Embryonic facial prominence (tissue), 1 donor: ENCODE data around the gene PGP.

Experiments
- DNase-seq: peaks from one replicate; pipeline ENCODE4 v3.0.0-alpha.2; 2016; ENCODE audit errors: extremely low spot score

The PGP gene

GRCh38 chr16:2200313-2200712, 14.3 kb downstream of the PGP start:
- no peak for DNase-seq

GRCh38 chr16:2199621-2200139, 15.0 kb downstream of the PGP start:
- DNase-seq = no peak

- no peak for DNase-seq
These were observed 15.5 kb downstream of the PGP start for GRCh38 chr16:2199095-2199494.

- no peak for DNase-seq
These were observed 16.4 kb downstream of the PGP start for GRCh38 chr16:2198283-2198682.

- DNase-seq = no peak
These were observed 16.9 kb downstream of the PGP start for GRCh38 chr16:2197765-2198164.

GRCh38 chr16:2196981-2197511, 17.6 kb downstream of the PGP start:
- DNase-seq = no peak

- no peak for DNase-seq
These were observed 18.3 kb downstream of the PGP start, which contains the start of gene CASKIN1 for GRCh38 chr16:2196162-2196980. CASKIN1 (minus strand) TSS chr16:2196605; CDS start chr16:2196432, 173 bp downstream.

GRCh38 chr16:2195322-2196161, 19.1 kb downstream of the PGP start:
- DNase-seq = no peak

- DNase-seq = no peak
These were observed 19.8 kb downstream of the PGP start for GRCh38 chr16:2194852-2195321.

- no peak for DNase-seq
These were observed 20.3 kb downstream of the PGP start for GRCh38 chr16:2194166-2194834.

GRCh38 chr16:2191446-2191706, 23.3 kb downstream of the PGP start:
- DNase-seq = no peak

- DNase-seq = no peak
These were observed 23.8 kb downstream of the PGP start for GRCh38 chr16:2190659-2191445.

- no peak for DNase-seq
These were observed 24.5 kb downstream of the PGP start for GRCh38 chr16:2190002-2190658.

GRCh38 chr16:2189252-2189893, 25.3 kb downstream of the PGP start:
- no peak for DNase-seq

- DNase-seq = no peak
These were observed 26.2 kb downstream of the PGP start for GRCh38 chr16:2188395-2188794.

GRCh38 chr16:2187212-2187611, 27.4 kb downstream of the PGP start:
- no peak for DNase-seq

- DNase-seq = no peak
These were observed 28.1 kb downstream of the PGP start for GRCh38 chr16:2186505-2186904.

GRCh38 chr16:2186064-2186463, 28.6 kb downstream of the PGP start:
- no peak for DNase-seq

- no peak for DNase-seq
These were observed 29.7 kb downstream of the PGP start for GRCh38 chr16:2184962-2185361.

GRCh38 chr16:2184346-2184745, 30.3 kb downstream of the PGP start:
- no peak for DNase-seq
